RWPE2 (cell line): ENCODE data around the gene PDZRN4.

Experiments
- ATAC-seq: fragments of 200-7000 bp; cut with Tn5 transposase; 3 replicates; pipeline ENCODE4 v1.9.1; 2021; ENCODE audit warnings: low read depth
- DNase-seq: peaks from one replicate; pipeline ENCODE4 v3.0.0-alpha.2; 2020; ENCODE audit warnings: low spot score
- H3K27ac ChIP-seq: fragments of 450-650 bp; 2 replicates; pipeline ENCODE4 v1.5.1; 2017; ENCODE audit warnings: mild to moderate bottlenecking; ENCODE audit not compliant: poor library complexity, severe bottlenecking
- H3K27me3 ChIP-seq: fragments of 250-450 bp; sonication (Bioruptor Pico); 2 replicates; pipeline ENCODE4 v1.5.1; 2021; ENCODE audit warnings: mild to moderate bottlenecking, moderate library complexity; ENCODE audit not compliant: insufficient read depth, poor library complexity, severe bottlenecking
- H3K36me3 ChIP-seq: fragments of 250-450 bp; sonication (Bioruptor Pico); 2 replicates; pipeline ENCODE4 v1.5.1; 2020; ENCODE audit warnings: low read depth, mild to moderate bottlenecking, moderate library complexity
- H3K4me1 ChIP-seq: fragments of 250-450 bp; sonication (Bioruptor Pico); 2 replicates; pipeline ENCODE4 v1.5.1; 2021; ENCODE audit warnings: mild to moderate bottlenecking, moderate library complexity; ENCODE audit not compliant: insufficient read depth, poor library complexity, severe bottlenecking
- H3K4me3 ChIP-seq: fragments of 250-450 bp; sonication (Bioruptor Pico); 2 replicates; pipeline ENCODE4 v1.5.1; 2021; ENCODE audit warnings: mild to moderate bottlenecking, moderate library complexity; ENCODE audit not compliant: severe bottlenecking
- H3K9me3 ChIP-seq: fragments of 250-450 bp; sonication (Bioruptor Pico); 2 replicates; pipeline ENCODE4 v1.5.1; 2021; ENCODE audit warnings: mild to moderate bottlenecking, moderate library complexity; ENCODE audit not compliant: severe bottlenecking
- TF ChIP-seq, protein P1 (sequence below): fragments of 450-650 bp; IDR thresholded peaks from one replicate; pipeline ENCODE4 v1.5.1; 2017; ENCODE audit warnings: mild to moderate bottlenecking, moderate library complexity; ENCODE audit not compliant: poor library complexity, severe bottlenecking

Gene PDZRN4

DNA sequence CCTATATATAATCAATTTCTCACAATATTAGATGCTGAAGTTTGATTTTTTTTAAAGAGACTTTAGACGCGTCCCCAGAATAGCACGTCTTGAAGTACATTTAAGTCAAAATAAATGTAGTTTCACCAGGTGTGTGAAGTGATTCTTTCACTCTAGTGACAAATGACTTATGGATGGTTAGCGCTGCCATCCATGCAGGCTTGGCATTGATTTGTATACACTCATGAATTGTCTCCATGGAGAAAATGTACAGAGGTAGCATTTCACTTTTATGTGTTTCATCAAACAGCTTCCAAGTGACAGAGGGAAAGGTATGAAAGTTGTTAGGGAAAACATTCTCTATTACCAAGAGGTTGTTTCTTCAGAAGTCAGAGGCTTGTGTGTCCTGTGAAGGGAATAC is 360.8 kb downstream of the PDZRN4 start:
- no peak overlapping the region for H3K4me3 ChIP-seq
- no peak for ATAC-seq

DNA sequence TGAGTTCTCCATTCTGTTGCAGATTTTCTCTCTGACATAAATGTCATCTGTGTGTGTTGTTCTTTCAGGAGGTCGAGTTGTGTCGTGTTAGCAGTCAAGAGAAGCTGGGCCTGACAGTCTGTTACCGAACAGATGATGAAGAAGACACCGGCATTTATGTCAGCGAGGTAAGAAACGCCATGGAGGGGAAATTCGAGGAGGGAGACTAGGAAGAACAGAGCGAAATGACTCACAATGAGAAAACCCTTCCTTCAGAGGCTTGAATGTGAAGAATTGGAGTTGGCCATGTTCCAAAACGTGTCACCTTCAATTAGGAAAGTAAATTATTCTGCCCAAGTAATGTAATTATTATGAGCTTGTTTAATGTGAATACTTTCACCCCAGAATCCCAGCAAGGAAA is 364.5 kb downstream of the PDZRN4 start:
- Histone ChIP-seq H3K27ac (no peak overlapping the region), H3K36me3 (no peaks in the 10 kb centered on the region), H3K27me3 (no peaks in the 10 kb centered on the region), H3K4me1 (no peaks in the 10 kb centered on the region), H3K4me3 (no peak overlapping the region), H3K9me3 (no peaks in the 10 kb centered on the region)
- ATAC-seq (no peak), DNase-seq (no peak)
- TF ChIP-seq, protein P1, sequence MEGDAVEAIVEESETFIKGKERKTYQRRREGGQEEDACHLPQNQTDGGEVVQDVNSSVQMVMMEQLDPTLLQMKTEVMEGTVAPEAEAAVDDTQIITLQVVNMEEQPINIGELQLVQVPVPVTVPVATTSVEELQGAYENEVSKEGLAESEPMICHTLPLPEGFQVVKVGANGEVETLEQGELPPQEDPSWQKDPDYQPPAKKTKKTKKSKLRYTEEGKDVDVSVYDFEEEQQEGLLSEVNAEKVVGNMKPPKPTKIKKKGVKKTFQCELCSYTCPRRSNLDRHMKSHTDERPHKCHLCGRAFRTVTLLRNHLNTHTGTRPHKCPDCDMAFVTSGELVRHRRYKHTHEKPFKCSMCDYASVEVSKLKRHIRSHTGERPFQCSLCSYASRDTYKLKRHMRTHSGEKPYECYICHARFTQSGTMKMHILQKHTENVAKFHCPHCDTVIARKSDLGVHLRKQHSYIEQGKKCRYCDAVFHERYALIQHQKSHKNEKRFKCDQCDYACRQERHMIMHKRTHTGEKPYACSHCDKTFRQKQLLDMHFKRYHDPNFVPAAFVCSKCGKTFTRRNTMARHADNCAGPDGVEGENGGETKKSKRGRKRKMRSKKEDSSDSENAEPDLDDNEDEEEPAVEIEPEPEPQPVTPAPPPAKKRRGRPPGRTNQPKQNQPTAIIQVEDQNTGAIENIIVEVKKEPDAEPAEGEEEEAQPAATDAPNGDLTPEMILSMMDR: no peak

More for the DNA sequence above, 360.8 kb downstream of the PDZRN4 start:
- Histone ChIP-seq H3K27ac (no peak overlapping the region), H3K36me3 (no peaks in the 10 kb centered on the region), H3K27me3 (no peaks in the 10 kb centered on the region), H3K4me1 (no peaks in the 10 kb centered on the region), H3K9me3 (no peaks in the 10 kb centered on the region)
- TF ChIP-seq, protein P1: no peak
- no peak for DNase-seq

DNA sequence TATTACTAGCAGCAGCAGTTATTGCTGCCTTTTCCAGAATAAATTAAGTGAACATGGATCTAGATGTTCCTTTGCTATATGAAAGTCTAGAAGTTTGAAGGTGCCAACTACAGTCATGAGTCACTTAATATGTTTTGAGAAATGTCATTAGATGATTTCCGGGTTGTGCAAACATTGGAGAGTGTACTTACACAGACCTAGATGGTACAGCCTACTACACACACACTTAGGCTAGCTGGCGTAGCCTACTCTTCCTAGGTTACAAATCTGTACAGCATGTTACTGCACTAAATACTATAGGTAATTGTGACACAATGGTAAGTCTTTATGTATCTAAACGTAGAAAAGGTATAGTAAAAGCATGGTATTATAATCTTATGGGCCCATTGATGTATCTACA is 368.1 kb downstream of the PDZRN4 start:
- TF ChIP-seq, protein P1: no peak
- DNase-seq: no peak
- Histone ChIP-seq H3K4me3 (no peak overlapping the region), H3K27ac (no peak overlapping the region), H3K36me3 (no peaks in the 10 kb centered on the region), H3K27me3 (no peaks in the 10 kb centered on the region), H3K9me3 (no peaks in the 10 kb centered on the region), H3K4me1 (no peaks in the 10 kb centered on the region)
- no peak for ATAC-seq

DNA sequence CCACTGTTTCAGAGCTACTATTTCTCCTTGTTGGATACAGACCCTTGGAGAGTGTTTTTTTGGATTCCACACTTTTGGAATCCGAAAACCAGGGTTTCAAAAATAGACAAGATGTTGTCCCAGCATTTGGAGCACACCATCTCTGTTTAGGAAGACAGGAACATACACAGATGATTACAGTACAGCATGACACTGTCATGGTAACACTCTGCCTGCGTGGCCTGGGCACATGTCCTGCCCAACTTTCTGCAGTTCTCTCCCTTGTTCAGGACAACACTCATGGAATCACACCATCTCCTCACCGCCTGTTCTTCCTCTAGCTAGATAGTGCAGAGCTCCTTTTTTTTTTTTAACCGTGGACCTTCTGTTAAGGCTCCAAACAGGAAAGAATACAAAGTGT is 369.2 kb downstream of the PDZRN4 start:
- ATAC-seq (no peak), DNase-seq (no peak)
- TF ChIP-seq, protein P1: no peak
- no peaks in the 10 kb centered on the region for H3K27me3 ChIP-seq
- H3K4me3 ChIP-seq: no peak overlapping the region
- H3K27ac ChIP-seq: no peak overlapping the region
- H3K36me3 ChIP-seq: no peaks in the 10 kb centered on the region
- no peaks in the 10 kb centered on the region for H3K4me1 ChIP-seq
- H3K9me3 ChIP-seq: no peaks in the 10 kb centered on the region

DNA sequence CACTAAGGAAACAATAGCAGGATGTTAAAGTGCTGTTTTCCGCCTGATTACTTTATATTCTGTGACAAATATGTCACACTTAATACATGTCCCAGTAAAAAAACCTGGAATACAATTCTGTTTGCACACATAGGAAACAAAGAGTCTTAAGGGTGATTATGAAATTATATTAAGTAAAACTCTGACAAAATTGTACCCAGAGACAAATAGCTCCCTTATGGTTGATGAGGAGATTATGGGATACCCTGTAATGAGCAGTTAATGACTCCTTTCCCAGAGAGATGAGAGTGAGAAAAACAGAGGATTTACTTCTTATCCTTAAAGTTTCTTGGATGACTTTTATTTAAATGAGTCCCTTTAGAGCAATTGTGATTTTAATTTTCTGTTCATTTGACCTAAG is 370.6 kb downstream of the PDZRN4 start:
- no peak for ATAC-seq
- TF ChIP-seq, protein P1: no peak
- Histone ChIP-seq H3K27ac (no peak overlapping the region), H3K4me3 (no peak overlapping the region), H3K36me3 (no peaks in the 10 kb centered on the region), H3K9me3 (no peaks in the 10 kb centered on the region), H3K4me1 (no peaks in the 10 kb centered on the region), H3K27me3 (no peaks in the 10 kb centered on the region)
- no peak for DNase-seq
